HG03565 (cell line): ENCODE results near the gene VAT1.
"Not testable (repeated sequence)": the region's sequence is repeated elsewhere in the genome, so short reads cannot be mapped to it uniquely, and the experiment has no call there.

Source experiments
- ATAC-seq: cut with Tn5 transposase; IDR thresholded peaks from one replicate; pipeline ENCODE4 v1.9.1; 2021; ENCODE audit warnings: mild to moderate bottlenecking, moderate library complexity; ENCODE audit not compliant: unreplicated experiment

VAT1 gene

DNA sequence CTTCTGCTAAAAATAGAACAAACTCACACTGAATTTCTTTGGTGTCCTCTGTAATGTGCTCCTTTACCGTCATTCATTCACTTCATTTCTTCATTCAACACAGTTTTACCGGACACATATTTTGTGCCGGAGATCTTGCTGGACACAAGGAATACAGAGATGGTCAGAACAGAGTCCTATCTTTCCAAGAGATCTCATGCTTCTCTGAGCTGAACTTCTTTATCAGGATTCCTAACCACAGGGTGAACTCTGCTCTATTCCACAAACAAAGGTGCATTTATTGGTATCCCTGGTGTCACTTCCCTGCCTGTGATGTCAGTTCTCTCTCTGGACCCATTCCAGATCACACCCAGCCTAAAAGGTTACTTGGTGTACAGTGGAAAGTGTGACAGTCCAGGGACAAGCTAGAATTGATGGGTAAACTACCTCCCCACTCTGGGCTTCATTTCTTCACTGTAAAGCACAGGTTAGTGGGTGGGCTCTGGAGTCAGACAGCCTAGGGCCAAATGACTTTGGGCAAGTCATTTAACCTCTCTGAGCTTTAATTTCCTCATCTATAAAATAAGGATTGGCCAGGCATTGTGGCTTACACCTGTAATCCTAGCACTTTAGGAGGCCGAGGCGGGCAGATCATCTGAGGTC lies 11.4 kb downstream of the VAT1 start:
- ATAC-seq: no peak

DNA sequence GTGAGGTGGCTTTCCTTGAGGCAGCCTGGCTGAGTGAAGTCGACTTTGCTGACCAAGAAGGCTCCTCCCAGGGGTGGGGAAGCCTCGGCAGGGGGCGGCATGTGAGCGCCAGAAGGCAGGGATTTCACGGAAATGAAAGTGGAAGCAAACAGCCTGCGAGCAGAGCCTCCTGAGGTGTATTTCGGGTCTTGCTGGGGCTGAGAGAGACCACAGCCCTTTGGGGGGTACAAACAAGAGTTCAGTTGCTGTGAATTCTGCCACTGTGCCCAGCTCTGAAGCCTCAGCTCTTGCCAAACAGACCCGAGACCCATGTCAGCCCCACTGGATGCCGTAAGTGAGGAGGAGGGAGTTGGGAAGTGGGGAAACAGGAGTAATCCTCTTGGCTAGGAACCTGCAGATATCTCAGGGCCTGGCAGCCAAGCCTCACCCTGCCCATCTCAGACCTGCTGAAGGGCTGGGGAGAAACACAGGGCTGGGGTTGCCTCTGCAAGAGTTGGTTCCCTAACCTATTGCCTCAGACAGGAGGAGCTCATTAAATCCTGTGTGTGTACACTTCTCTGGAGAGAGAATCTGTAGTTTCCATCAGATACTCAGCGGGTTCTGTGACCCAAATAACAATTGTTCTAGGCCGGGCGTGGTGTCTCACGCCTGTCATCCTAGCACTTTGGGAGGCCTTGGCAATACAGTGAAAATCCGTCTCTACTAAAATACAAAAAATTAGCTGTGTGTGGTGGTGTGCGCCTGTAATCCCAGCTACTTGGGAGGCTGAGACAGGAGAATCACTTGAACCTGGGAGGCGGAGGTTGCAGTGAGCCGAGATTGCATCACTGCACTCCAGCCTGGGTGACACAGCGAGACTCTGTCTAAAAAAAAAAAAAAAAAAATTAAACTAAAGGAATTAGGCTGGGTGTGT lies 15.3 kb downstream of the VAT1 start, which contains the start of gene IFI35:
Gene IFI35, plus strand, starts transcription at position 146 of the 913 bp plus-strand sequence. Its CDS starts 164 bp downstream, at position 310.
- peak; percentile 80 for ATAC-seq

DNA sequence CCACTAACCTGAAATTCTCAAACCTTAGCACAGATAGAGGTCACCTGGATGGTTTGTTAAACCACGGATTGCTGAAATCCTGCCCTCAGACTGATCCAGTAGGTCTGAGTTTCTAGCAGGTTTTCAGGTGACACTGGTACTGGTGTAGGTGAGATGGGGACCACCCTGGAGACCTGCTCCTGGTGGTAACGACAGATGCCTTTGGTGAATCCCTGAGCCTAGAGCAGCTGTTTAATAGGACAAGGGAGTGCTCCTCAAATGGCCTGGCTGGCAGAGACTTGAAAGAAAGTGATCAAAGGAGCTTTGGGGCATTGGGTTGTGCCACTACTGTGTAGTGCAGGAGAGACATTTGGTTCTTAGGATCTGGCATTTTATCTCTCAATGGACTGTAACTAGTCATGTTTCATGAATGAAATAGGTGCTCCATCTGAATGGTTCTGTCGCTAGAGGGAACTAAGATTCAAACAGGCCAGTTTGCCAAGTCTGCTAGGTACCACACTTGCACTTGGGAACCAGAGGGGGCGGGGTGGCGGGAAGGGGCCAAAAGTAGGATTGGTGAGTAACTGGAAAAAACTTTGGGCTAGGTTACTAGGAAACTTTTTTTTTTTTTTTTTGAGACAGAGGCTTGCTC lies 18.5 kb downstream of the VAT1 start:
- ATAC-seq: no peak

DNA sequence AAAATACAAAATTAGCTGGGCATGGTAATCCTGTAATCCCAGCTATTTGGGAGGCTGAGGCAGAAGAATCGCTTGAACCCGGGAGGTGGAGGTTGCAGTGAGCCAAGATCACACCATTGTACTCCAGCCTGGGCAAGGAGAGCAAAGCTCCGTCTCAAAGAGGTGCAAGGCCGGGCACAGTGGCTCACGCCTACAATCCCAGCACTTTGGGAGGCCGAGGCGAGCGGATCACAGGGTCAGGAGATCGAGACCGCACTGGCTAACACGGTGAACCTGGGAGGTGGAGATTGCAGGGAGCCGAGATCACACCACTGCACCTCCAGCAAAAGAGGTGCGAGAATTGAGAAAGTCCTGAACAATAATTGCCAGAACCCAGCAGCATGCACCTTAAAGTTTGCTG lies 21.3 kb downstream of the VAT1 start:
- ATAC-seq: not testable (repeated sequence)

DNA sequence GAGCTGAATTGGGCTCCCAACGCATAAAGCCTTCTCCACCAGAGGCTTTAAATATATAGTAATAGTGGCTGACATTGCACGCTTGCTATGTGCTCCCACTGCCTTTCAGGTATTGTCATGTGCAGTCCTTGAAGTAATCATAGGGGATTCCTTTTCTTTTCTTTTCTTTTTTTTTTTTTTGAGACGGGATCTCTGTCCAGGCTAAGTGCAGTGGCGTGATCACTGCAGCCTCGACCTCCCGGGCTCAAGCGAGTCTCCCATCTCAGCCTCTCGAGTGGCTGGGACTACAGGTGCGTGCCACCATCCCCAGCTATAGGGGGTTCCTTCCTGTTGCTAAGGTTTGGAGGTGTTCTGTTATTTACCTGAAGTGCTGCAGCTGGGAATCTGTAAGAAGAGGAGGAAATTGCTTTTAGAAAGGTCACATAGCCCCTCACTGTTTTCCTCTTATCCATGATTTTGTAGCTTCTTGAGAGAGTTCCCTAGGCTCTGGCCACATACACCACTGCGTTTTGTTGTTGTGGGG lies 23.1 kb downstream of the VAT1 start:
- no peak for ATAC-seq

DNA sequence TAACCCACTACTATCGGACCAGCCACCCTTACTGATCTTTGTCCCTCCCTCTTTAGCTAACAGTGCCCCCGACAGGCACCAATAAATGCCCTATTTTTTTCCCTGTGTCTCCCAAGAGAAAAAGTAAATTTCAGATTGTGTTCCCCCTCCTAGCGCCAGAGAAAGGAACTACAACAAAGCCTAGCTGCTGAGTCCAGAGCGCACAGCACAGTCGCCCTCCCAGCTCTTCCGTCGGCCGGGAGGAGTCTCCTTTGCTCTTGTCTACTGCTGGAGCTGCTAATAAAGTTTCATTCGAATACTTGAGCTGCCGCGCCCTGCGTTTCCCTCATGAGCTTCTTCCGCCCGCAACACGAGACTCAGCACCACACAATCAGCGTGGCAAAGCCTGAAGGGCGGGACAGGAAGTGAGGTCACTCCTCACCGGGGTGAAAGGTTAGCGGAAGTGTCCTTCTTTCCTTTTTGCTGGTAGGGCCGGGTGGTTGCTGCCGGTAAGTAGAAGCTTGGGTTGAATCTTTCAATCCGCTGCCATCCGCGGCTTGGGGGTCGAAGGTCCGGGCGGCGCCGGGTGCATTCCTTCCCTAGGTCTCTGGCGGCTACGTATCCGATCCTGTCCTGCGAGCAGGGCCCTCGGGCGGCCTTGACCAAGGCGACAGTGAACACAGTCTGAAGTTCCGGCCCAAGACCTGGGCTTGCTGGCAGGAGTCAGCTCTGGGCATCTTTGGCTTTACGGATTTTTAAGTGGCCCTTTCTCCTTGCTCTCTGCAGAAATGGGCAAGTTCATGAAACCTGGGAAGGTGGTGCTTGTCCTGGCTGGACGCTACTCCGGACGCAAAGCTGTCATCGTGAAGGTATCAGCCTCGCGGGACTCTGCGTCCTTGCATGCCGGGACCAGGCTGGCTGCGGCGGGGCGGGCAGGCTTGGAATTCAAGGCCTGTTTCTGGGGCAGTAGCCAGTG lies 23.9 kb downstream of the VAT1 start, which contains the start of gene RPL27:
Gene RPL27, plus strand, starts transcription at position 436 of the 955 bp plus-strand sequence. Its CDS starts 332 bp downstream, at position 768.
- peak; percentile 83 for ATAC-seq

DNA sequence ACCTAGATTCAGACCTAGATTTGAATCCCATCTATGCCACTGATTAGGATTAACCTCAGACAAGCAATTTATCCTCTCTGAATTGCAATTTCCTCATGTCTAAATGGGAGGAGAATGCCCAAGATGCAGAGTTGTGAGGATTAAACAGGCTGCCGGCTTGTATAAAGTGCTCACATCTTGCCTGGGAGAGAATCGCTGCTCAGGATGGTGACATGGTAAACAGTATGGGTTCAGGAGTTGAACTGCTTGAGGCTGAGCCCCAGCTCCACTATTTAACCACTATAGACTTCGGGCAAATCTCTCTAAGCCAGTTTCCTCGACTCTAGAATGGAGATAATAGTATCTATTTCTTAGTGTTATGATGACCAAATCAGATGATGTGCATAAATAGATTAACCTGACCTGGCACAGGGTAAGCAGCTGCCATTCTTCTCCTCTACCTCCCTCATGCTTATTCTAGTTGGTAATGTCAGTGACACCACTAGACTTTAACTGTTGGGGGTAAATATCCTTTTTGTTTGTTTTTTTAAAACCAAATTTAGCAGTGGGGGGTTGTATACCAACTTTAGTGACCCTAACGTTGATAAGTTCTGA lies 24.7 kb downstream of the VAT1 start:
- ATAC-seq: no peak

DNA sequence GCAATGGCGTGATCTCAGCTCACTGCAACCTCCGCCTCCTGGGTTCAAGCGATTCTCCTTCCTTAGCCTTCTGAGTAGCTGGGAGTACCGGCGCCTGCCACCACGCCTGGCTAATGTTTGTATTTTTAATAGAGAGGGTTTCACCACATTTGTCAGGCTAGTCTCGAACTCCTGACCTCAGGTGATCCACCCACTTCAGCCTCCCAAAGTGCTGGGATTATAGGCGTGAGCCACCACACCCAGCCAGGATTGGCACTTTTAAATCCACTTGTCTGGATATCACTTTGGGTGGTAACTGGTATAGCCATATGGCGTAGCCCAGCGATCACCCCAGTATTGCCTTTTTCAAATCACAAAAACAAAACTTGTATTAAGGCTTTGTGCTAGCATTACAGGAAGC lies 28.3 kb downstream of the VAT1 start:
- not testable (repeated sequence) for ATAC-seq

DNA sequence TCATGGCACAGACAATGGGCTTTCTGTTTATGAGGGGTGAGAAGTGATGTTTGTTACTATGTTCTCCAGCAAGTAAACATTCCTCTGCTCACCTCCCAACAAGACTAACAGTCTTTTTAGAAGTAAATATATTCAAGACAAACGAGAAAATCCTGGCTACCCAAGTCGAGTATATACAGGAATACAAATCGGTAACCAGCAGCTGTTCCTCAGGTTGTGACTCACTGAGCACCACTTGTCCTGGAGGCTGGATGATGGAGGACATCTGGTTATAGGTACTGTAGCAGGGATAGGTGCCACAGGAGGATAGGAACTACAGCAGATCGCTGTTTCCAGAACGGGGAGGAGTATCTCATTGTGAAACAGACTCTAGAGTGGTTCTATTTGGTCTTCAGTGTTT lies 29.3 kb downstream of the VAT1 start:
- ATAC-seq: no peak

DNA sequence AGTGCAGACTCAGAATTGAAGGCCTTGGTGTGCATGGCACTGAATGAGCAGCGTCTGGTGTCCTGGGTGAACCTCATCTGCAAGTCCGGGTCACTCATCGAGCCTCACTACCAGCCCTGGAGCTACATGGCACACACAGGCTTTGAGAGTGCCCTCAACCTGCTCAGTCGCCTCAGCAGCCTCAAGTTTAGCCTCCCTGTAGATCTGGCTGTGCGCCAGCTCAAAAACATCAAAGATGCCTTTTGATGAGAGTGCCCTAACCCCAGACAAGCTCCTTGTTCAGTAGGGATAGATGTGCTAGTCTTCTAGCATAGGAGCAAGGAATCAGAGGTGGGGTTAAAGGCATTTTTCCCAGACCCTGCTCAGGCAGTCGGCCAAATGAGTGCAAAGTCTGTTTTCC lies 30.7 kb downstream of the VAT1 start:
- ATAC-seq: no peak

DNA sequence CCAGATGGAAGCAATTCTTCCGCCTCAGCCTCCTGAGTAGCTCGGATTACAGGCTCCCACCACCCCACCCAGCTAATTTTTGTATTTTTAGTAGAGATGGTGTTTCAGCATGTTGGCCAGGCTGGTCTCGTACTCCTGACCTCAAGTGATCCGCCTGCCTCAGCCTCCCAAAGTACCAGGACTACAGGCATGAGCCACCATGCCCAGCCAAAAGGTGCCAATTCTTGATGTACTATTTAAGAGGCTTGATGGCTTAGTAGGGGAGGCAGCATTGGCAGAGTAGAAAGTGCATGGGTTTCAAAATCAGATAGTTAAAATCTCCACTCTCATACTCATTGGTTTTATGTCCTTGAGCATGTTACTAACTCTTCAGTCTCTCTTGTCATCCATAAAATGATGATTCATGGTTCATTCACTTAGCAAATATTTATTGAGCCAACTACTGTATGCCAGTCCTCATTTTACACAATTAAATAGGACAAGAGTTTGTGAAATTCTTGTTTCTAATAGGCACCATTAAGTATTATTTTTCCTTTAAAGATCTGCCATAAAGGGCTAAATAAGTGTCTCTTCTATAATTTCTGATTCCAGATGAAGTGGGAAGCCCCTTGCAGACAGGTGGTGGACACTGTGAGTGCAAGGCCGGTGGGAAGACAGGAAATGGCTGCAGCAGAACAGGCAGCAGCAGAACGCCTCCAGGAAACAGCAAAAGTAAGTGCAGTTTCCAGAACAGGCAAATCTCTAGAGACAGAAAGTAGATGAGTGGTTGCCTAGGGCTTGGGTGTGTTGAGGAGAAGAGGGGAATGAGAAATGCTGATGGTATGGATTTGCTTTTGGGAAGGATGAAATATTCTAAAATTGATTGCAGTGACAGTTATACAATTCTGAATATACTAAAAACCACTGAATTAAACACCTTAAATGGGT lies 32.2 kb downstream of the VAT1 start:
- ATAC-seq: no peak

DNA sequence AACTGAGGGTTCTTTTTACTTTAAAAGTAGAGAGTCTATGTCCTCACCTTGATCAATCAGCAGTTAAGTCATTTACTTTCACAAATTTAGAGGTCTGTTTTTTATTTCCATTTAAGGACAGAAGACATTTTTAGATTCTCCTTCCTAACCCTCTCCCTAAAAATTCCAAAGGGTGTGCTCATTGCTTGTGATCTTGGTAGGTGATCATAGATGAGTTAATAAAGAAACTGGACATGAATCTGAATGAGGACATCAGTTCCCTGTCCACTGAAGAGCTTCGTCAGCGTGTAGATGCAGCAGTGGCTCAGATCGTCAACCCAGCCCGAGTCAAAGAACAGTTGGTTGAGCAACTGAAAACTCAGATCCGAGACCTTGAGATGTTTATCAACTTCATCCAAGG lies 33.0 kb downstream of the VAT1 start:
- no peak for ATAC-seq

DNA sequence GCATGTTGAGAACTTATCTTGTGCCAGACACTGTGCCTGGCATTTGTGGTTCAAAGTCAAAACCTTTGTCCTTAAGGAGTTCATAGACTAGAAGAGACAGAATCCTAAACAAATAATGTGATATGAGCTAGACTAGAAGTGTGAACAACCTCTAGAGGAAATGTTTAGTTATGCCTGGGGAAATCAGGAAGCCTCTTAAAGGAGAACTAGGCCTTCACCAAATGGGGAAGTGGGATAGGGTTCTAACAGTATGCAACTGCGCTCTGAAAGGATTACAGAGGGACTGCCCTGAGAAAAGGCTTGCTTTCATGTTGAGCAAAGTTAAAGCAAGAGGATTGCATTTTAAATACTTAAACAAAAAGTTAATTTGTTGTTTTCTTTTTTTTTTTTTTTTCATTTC lies 37.0 kb downstream of the VAT1 start:
- ATAC-seq: peak; percentile 40

DNA sequence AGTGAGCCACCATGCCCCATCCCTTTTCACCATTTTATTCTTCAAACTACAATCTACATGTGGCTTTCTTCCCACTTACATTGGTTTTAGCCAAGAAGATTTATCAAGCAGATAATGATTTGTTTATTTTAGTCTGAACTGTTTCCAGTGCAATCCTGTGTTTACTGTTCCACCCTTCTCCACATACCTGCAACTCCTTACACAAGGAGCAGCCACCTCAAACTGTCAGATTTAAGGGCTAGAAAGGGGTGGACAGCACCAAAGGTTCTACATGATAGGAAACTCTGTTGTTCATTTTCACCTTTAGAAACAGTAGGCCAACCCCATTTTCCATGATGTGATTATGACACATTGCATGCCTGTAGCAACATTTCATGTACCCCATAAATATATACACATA lies 39.9 kb downstream of the VAT1 start:
- no peak for ATAC-seq

DNA sequence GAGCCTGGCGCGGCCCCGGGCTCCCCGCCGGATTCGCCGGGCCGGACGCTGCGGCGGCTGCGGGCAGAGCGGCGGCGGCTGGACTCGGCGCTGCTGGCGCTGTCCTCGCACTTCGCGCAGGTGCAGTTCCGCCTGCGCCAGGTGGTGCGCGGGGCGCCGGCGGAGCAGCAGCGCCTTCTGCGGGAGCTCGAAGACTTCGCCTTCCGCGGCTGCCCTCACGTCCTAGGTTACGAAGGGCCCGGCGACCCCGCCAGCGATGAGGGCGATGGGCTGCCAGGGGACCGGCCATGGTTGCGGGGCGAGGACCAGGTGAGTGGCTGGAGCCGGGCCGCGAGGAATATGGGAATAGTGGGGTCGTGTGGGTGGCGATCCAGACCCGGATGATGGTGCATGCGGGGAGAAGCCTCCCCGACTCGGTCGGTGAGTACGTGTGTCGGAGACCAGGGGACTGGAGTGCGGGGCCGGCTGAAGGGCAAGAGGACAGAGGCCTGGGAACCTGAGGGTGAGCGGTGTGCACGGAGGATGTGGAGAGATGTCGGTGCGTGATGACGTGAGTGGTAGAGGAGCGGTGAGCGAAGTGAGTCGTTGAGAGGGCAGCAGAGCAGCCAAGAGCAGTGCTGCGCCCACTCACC lies 41.3 kb downstream of the VAT1 start:
- peak; percentile 29 for ATAC-seq

DNA sequence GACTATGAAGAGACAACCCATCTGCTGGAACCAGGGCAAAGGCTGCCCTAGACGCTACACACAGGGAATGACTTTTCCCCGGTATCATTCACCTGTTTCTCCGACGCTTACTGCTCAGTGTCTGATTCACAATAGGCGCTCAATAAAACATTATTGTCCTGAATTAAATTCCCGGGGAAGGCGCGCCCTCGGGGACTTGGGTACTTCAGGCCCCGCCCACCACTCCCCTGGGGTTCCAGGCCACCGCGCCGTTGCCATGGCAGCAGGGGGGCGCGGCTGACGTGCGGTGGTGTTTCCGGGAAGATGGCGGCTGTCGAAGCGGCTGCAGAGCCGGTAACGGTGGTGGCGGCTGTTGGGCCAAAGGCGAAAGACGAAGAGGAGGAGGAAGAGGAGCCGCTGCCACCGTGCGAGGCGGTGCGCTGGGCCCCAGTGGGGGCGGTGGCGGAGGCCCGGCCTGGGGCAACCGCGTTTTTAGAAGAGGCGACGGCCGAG lies 41.9 kb downstream of the VAT1 start, which contains the start of gene RUNDC1:
Gene RUNDC1, plus strand, starts transcription at position 292 of the 492 bp plus-strand sequence. Its CDS starts 12 bp downstream, at position 304.
- ATAC-seq: peak; percentile 42

DNA sequence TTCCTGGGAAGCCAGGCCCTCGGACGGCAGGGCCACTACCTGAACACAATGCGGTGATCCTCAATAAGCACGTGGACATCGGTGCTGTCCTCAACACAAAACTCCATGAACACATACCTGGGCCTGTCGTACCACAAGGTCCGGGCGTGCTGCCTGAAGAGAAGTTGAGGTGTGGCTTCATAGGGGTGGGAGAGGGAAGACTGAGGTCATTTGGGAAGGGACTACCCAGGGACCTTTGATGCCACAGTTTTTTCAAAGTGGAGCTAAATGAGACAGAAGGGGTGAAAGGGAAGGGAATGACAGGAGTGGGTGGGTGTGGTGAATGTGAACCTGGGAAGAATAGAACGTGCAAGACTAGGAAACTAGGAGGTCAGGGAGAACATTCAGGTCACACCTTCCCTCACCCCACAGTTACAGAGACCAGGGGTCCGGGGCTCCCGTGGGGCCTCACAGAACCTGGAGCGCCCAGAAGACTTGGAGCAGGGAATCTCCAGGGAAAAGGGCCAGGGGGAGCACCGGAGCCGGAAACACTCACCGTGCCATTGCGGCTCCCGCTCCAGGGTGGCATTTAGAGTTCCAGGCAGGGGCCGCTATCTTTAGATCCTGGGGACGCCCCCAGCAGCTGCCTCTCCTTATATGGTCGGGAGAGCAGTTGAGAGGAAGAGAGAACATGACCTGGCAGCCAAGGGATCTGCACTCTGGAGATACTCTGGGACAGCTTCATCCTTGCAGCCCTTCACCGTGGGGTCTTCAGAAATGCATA lies 42.5 kb downstream of the VAT1 start, which contains the start of gene PTGES3L:
Gene PTGES3L, minus strand, starts transcription at position 570 of the 763 bp plus-strand sequence. Its CDS starts 27 bp downstream, at position 543.
- peak; percentile 27 for ATAC-seq
